Central memory CD4-positive, alpha-beta T cell (primary cell): Measurements from ENCODE around the gene PLAC9.

Experiments used
- DNase-seq: peaks from one replicate; pipeline ENCODE4 v3.0.0; 2022

The PLAC9 gene

DNA sequence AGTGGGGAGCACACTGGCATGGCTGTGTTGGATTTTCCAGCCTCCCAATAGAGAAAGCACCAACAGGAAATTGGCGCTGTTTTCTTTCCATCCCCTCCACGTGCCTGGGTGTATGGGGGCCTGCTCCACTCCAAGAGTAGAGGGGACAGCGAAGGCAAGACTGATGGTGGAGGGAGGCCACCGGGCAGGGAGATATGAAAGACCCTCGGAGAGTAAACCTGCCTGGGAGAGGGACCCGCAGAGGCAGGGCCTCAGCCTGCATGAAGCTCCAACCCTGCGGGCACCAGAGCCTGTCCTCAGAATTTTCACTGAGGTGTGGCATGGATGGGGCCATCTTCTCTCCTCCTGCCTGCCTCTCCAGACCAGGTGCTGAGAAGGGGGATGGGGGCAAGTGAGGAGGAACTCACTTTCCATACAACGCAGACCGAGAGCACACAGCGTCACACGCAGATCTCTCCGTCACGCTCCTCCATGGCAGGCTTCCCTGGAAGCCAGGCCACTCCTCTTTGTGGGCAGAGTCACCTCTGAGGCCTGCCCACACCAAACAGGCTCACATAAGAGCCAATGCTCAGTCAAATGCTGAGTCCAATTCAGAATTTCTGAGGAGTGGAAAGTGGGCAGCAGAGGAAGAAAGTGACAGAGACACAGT is 54.0 kb downstream of the PLAC9 start:
- DNase-seq, result no peak

DNA sequence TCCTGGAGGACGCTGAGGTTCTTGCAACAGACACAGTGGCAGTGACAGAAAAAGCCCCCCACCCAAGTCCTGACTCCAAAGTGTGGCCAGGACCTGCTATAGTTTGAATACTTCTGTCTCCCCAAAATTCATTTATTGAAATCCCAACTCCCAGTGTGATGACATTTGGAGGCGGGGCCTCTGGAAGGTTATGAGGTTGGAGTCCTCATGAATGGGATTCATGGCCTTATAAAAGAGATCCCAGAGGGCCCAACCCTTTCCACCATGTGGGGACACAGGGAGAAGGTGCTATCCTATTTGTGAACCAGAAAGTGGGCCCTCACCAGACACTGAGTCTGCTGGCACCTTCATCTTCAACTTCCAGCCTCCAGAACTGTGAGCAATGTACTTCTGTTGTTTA is 54.5 kb downstream of the PLAC9 start:
- DNase-seq, result no peak

DNA sequence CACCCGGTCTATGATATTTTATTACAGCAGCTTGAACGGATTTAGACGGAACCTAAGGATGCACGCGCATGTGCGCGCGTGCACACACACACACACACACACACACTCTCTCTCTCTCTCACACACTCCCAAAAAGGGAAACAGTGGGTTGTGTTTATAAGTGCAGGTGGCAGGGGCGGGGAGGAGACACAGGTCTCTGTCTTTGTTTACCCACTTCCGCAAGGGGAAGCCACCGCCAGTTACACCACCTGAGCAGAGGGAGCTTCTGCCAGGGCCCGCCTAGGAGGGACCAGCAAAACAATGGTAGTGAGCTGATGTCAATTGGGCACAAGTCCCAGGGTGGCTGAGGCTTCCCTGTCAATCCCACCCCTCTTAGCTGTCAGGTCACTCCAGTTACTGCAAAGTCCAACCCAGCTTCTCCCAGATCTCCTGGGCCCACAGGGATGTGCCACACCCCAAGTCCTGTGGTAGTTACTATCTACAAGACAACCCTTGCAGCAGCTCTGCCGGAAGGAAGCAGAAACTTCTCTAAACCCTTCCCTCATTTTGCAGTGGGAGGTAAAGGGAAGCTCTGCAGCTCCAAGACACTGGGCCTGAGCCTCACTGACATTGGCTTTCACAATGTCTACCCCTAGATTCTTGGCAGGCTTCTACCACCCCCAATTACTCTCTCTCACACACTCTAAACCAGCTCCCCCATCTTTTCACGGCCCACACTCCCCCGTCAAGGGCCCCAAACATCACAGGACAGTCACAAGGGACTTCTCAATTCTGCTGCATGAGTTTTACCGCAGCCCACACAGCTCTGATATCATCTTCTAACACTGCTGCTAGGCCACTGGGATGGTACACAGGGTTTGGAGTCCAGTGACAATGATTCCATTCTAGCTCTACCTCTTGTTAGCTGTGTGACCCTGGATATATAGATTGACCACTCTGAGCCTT is 55.2 kb downstream of the PLAC9 start:
- peak; percentile 93 for DNase-seq

DNA sequence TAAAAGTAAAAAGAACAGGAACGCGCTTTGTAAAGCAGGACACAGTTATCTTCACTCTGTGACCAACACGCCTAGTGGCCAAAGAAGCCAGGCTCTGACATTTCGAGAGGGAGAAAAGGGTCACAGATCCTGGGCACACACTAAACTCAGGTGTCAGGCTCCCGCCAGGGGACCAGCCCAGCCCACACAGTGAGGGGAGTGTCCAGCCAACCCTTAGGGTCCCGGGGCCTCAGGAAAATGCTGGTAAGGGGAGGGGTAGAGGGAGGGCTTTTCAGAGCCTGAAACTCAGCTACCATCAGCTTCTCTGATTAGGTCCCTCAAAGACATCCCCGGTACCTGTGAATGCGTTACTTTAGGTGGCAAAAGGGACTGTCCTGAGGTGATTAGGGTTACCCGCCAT is 56.2 kb downstream of the PLAC9 start:
- DNase-seq, result no peak

DNA sequence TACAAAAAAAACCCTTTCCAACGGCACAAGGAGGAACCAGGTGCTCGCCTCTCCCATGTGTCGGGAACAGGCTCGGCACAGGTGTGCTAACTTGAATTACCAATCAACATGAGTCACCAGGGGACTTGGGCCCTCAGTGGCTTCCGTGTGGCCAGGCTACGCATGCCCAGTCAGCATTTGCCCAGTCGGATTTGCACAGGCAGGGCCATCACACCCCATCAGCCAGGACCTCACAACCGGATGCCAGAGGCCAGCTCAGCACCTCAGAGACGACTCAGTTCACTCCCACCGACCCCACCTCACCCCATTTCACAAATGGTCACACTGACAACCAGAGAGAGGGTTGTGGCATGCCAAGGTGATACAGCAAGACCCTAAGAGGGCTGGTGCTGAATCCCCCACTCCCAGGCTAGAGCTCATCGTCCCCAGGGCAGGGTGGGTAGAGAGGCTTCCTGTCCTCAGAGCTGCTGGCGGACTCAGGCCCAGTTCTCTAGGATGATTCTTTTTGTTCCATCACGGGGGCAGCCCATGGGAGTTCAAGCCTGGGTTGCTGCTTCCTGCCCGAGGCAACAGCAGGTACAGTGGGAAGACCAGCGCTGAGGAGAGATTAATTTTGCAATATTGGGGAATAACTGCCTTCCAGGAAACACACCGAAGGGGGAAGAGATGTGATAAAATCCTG is 59.2 kb downstream of the PLAC9 start:
- no peak for DNase-seq

DNA sequence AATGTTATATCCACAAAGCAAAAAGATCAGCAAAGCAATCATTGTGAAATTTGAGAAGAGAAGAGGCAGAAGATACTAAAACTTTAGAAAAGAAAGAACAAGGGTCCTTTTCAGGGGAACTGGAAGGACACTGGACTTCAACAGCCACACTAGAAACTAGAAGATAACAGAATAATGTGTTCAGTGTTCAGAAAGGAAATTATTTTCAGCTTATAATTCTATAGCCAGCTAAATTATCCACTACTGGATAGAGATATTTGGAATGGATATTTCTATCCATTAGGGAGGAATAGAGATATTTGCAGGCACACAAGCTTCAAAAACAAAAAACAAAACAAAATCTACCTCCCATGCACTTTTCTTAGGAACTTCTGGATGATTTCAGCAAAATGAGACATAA is 60.0 kb downstream of the PLAC9 start:
- DNase-seq, result no peak

DNA sequence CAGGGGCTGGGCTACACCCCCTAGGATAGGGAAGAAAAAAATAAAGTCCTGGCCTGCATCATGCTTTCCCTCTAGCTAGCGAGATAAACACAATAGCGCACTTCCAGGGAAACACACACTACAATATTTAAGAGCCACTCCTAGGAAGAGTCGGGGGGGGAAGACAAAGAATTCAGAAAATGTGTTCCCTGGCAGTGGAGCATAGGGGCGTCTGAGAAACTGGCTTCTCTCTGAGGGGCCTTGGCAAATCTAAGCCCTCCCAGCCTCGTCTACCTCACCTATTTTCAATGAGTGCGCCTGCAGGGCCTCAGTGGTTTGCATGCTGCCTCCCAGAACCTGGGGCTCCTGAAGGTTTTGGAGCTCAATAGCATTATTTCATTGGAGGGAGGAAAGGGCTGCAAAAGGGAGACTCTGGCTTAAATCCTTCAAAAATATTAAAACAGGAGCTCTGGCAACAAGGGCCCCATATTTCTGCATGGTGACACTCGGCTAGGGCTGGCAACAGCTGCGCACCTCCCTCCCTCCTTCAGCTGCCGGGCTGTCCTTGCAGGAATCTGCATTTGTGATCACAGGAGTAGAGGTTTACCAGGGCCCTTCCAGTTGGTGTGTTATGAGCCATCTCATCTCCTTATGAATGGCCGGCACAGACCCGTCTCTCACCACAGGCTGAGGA is 62.0 kb downstream of the PLAC9 start:
- DNase-seq, result no peak
